ENCODE data around the gene GOLM1.
"Not testable (repeated sequence)": the region's sequence is repeated elsewhere in the genome, so short reads cannot be mapped to it uniquely, and the experiment has no call there.

Gene GOLM1

DNA sequence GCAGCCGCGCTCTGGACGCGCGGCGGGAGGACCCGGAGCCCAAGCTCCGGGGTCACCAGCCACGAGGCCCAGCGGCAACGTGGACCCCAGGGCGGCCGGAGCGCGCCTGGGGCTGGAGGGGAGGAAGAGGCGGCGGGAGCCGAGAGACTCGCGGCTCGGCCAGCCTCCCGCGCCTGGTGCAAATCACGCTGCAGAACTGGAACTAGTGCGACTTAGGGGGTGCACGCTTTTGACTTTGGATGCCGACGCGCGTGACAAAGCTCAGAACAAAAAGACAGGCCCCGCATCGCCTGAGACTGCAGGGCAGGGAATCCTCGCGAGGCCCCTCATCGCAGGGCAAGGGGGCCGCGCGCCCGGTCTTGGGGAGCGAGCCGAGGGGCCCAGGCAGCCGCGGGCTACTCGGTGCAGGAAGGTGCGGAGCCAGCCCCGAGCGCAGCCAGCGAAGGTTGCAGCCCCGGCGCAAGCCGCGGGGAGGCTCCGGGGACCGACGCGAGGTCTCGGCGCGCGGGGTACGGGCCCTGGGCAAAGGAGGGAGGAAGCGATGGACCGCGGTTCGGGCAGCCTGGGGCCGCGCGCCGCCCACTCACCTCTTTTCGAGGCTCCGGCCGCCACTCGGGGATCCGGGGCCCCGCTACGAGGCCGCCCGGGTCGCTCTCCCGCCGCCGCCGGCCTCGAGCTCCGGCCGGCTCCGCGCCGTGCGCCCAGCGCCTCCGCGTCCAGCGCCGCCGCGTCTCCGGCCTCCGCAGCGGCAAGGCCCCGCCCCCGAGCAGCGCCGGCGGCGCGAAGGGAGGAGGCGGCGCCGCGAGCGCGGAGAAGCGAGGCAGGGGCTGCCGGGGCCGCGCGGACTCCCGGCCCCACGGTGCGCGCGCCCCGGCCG, at the start of gene GOLM1:
Gene GOLM1, minus strand, starts transcription at position 735 of the 877 bp plus-strand sequence. CDS start 20,238 bp downstream, outside the sequence.
- peak; percentile 47 to 61 for DNase-seq

- not testable (repeated sequence) for DNase-seq
Measured at GRCh38 chr9:86146671-86147070, 47.3 kb upstream of the GOLM1 start.

DNA sequence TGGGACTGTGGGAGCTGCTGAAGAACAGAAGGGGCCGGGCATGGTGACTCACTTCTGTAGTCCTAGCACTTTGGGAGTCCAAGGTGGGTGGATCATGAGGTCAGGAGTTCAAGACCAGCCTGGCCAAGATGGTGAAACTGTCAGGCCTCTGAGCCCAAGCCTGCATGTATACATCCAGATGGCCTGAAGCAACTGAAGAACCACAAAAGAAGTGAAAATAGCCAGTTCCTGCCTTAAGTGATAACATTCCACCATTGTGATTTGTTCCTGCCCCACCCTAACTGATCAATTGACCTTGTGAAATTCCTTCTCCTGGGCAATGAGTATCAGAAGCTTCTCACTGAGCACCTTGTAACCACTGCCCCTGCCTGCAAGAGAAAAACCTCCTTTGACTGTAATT, 46.6 kb upstream of the GOLM1 start:
- DNase-seq, result not testable (repeated sequence)

DNA sequence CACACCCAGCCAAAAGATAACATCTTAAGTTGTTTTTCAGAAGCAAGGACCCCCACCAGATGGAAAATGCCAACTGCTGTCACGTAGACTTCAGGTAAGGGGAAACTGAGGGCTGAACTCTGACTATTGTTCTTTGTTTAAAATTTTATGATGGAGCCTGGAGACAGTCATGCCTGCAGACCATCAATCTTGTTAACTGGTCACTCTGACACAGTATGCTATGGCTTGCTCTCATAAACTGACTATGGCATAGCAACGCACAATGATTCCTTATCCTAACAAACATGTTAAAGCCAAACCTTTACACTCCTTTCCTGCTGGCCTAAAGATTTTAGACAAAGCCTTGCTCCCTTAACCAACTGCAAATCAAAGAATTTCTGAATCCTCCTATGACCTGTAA, 43.6 kb upstream of the GOLM1 start:
- no peak for DNase-seq

- no peak for DNase-seq
Measured at GRCh38 chr9:86141843-86142242, 42.5 kb upstream of the GOLM1 start.

DNA sequence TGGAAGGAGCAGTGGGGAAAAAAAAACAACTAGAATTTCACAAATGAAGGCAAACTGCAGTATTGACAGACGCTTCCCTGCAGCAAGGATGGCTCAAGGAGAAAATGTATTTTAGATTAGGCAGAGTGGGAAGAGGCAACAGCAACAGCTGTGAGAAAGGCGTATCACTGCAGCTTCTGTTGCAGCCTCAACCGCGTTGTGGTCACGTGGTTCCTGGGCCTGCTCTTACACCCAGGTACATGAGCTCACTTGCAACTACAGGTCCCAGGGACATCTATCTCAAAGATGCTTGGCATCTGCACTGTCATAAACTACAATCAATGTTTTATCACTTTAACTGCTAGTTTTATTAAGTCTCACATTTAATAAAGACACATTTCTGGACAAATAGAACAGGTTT, 36.0 kb upstream of the GOLM1 start:
- no peak for DNase-seq

DNA sequence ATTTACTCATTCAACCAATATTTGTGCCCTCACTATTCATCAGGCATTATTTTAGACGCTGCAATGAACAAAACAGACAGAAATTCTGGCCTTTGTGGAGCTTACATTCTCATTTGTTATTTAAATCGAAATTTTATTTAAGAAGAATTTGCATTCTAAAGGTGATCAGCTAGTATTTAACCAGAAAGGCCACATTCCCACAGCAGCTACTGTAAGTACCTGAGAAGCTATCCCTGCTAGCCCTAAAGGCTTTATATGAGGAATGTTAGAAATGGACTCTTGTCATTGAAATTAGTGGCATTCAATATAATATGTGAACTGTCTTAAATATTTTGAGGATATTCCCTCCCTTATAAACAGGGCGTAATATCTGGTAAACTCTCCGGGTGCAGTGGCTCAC, 35.0 kb upstream of the GOLM1 start:
- DNase-seq, result no peak

DNA sequence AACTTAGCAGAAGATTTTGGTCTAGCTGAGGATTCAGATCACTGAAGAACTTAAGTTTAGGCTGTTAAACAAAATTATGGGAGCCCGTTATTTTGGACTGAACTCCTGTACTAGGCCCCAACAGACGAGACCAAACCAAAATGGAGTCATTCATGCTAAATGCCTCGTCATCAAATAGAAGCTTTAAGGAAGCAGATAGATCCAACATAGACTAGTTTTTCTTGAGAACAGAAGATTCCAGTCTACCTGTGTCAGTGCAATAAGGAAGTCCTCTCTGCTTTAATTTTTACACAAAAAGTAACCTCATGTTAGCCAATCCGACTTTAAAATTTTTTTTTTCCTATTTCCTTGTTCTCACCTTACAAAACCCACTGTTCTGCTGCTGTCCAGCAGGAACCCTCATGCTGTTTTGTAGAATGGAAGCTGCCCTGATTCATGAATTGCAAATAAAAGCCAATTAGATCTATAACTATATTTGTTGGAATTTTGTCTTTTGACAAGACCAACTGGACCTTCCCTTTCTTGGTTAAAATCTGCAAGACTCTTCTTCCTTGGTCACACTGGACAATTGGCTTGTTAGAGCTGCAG, 29.0 kb upstream of the GOLM1 start:
- DNase-seq, result no peak

GRCh38 chr9:86126998-86127972, 27.9 kb upstream of the GOLM1 start:
- no peak for DNase-seq

GRCh38 chr9:86122311-86122710, 23.0 kb upstream of the GOLM1 start:
- no peak for DNase-seq

DNA sequence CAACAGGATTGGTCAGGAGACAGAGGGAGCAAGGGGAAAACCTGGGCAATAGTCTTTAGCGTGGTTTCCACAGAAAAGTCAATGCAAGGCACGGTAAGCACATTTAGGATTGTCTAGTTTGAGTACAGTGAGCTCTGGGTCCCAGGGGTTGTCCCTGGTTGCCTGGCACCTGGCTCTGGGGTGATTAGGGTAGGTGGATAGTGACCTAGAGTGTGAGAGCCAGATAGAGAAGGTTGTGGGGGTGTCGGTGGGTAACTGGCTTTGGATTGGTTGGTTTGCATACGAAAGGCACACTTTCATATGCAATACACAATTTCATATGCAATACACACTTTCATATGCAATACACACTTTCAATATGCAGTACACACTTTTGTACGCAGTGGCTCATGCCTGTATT, 20.1 kb upstream of the GOLM1 start:
- DNase-seq, result no peak

DNA sequence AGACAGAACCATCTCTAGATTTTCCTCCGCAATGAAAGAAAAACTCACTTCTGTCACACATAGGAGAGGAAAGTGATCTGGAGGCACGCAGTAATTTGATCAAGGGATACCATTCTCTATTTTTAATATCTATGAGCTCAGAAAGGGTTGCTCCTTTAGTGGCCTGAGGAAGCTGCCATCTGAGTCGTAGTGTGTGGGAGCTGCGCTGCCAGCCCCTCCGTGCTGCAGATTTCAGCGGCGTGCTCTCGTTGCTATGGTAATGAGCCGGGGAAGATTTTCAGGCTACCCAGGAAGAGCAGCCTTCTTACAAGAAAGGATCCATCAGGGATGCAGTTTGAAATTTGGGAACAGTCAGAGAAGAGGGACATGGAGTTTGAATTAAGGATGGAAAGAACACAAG, 17.1 kb upstream of the GOLM1 start:
- DNase-seq, result no peak

DNA sequence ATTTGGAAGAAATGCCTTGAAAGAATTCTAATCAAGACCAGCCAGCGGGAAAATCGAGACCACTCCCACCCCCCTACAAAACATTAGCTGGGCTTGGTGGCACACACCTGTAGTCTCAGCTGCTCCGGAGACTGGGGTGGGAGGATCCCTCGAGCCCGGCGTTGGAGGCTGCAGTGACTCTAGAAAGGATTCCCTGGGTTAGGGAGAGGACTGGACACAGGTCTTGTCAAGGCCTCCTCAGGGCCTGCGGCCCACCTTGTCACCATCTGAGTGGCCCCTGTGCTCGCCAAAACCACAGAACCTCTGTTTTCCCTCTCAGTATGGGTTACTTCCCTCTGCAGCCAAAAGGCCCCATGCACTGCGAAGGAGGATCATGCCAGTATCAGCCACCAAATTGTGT, 16.5 kb upstream of the GOLM1 start:
- DNase-seq, result no peak

GRCh38 chr9:86112057-86112456, 12.7 kb upstream of the GOLM1 start:
- DNase-seq, result no peak

DNA sequence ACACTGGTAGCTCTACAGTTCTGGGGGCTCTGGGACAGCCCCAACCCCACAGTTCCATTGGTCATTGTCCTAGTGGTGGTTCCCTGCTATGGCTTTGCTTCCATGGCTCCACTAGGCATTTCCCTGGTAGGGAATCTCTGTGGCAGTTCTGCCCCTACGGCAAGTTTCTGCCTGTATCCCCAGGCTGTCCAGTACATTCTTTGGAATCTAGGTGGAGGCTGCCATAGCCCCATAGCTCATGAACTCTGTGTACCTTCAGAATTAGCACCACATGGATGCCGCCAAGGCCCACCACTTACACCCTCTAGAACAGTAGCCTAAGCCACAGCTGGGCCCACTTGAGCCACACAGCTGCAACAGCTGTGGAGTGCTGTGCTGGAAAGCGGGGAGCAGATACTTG, 3.3 kb upstream of the GOLM1 start:
- DNase-seq, result no peak

DNA sequence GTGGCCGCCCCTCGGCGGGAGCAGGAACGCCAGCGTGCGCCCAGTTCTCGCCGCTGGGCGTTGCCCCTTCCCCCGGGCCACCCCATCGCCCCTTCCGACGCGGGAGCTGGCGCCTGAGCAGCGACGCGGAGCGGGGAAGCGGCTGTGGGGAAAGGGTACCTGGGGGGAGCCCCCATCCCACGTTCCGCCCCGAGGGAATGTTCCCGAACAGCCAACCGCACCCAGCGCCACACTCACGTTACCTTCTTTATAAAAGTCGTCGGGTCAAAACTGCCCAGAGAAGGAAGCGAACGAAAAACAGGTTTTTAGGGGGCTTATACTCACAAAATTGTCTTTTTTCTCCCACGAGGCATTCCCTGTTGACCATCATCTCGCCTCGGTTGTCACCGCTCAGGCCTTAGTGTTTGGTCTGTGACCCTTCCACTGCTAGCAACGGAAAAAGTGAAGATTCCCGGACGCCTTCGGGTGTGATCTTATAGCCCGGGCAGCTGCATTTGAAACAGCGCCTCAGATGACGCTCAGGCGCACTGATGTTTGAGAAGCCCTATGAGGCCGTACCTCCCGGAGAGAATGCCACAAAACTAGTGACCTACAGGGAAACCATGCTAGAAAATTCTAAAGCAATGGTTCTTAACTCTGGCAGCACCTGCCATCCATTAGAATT, 475 bp upstream of the GOLM1 start:
- DNase-seq, result peak; percentile 43 to 49

DNA sequence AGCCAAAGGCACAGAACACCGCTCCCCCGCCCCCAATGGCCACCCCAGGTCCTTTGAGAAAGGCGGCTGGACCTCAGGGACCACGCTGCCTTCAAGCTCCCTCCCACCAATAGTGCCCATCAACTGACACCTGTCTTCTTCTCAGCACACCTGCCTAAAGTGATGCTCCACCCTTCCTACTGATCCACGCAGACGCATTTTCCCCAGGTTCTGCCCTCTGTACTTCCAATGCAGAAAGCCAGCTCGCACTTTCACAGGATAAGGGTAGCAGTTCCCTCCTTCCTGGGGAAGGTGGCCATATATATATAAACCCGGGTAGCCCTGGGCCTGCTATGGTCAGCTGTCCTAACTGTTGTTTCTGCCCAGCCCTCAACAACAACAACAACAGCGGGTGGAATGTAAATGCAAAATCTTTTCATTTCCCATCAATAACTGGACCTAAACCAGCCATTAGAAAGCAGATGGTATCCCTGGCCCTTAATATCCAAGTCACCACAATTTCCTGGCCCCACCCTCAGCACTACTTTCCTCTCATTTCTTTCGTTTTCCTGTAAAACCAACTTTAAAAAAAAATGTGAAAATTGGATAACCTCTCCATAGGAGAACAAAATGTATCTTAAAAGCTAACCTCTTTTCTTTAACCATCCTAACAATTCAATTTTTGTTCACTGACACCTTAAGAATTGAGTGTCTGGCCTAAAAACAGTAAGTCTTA, 1.7 kb downstream of the GOLM1 start:
- no peak for DNase-seq

GRCh38 chr9:86096386-86096785, 3.0 kb downstream of the GOLM1 start:
- no peak for DNase-seq

DNA sequence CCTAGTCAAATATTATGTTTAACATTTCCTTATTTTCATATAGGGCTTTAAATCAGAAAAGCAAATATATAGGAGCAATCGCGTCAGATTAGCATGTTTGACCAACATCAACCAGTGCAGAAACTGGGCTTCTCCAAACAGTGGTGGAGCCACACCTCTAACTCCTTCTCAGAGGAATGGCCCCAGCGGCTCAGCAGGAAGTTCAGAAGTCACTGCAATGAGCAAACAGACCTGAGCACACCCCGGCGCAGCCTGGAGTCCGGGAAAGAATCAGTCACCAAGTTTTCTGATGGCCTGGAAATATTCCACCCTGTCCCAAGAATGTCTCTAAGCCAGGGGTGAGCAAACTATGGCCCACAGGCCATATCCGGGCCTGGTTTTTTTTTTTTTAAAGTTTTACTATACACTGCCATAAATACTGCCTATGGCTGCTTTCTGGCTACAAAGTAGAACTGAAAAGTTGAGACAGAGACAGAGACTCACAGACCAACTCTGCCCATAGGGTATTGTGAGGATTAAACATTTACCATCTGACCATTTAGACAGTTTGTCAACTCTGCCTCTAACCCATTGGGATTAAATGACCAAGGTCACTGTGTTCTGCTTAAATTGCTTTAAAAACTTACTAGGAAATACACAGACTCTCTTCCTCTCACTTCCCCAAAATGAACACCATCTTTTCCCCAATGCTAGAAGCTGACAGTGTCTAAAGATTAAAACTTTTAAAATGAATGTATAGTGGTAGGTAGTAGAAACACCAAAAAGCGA, 5.4 kb downstream of the GOLM1 start:
- DNase-seq, result no peak

DNA sequence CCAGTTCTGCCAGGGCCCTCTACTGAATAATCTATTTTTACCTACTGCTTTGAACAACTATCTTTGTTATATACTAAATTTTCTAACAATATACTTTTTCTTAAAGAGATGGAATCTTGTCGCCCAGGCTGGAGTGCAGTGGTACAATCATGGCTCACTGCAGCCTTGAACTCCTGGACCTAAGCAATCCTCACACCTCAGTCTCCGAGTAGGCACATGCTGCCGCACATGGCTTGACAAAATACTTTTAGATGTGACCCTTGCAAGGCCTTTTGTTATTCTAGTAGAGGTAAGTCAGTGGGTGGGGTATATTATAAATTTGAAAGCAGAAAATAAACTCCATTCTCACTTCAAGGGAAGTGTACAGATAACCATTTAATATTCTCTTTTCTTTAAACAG, 7.9 kb downstream of the GOLM1 start:
- no peak for DNase-seq

DNA sequence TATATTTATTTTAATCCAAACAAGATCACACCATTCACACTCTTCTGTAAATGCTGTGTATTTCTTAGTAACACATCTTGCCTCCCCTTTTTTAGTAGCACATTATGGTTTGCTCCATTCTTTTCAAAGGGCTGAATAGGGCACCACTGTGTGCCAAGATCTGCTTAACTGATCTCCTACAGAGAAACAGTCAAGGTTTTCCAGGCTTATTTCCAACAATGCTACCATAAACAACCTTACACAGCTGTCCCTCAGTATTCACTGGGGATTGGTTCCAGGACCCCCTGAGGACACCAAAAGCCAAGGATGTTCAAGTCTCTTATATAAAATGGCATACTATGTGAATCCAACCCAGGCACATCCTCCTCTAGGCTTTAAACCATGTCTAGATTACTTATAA, 16.5 kb downstream of the GOLM1 start:
- no peak for DNase-seq
